Cardiac muscle cell (in vitro differentiated cells and primary cell): ENCODE measurements around the gene TNRC6C. TPM values are rescaled to one million over a fixed set of nuclear protein-coding genes. Genes with fewer than 3 reads are reported as not detected.
A peak's percentile ranks its signal among the peaks of the same experiment; 100 is the strongest.

Experiments
- DNase-seq, 2 donors: peaks; one replicate each; pipeline versions ENCODE4 v3.0.0 to v3.0.0-alpha.2; 2010 to 2017; ENCODE audit warnings: low read depth in 1 of 2, low spot score in 1 of 2
- H3K27ac ChIP-seq: fragments of 200-600 bp; sonication (generic); 2 replicates; pipeline ENCODE4 v1.5.1; 2016
- H3K27me3 ChIP-seq: fragments of 200-600 bp; sonication (generic); 2 replicates; pipeline ENCODE4 v1.6.0; 2016; ENCODE audit warnings: control low read depth
- H3K36me3 ChIP-seq: fragments of 200-600 bp; sonication (generic); 2 replicates; pipeline ENCODE4 v1.5.1; 2016; ENCODE audit warnings: control low read depth
- H3K4me1 ChIP-seq: fragments of 200-600 bp; sonication (generic); 2 replicates; pipeline ENCODE4 v1.8.1; 2017; ENCODE audit warnings: low read depth, mild to moderate bottlenecking, mixed run types
- H3K4me3 ChIP-seq: fragments of 200-600 bp; sonication (generic); 2 replicates; pipeline ENCODE4 v1.5.1; 2016; ENCODE audit warnings: mild to moderate bottlenecking
- H3K9me3 ChIP-seq: fragments of 200-600 bp; sonication (generic); 2 replicates; pipeline ENCODE4 v1.5.1; 2017; ENCODE audit warnings: low read depth, mild to moderate bottlenecking, control low read depth
- polyA plus RNA-seq: library from polyadenylated mRNA; unstranded; fragments of >200 nt; fragmentation: Nextera tagmentation; extraction: Ambion mirVana; gene quantifications from 2 replicates; pipeline ENCODE4 v1.2.1, GENCODE V29; 2016
- total RNA-seq: library from RNA; depleted of rRNA; stranded (reverse); fragments of >200 nt; gene quantifications from 2 replicates; pipeline ENCODE4 v1.2.3, GENCODE V29; 2016
- TF ChIP-seq, protein P1 (sequence below): IDR thresholded peaks from 2 replicates; pipeline ENCODE4 v1.5.1; 2012; ENCODE audit warnings: low read depth, mild to moderate bottlenecking, low read length

The TNRC6C gene
- total and polyA plus RNA-seq, 2 experiments from 2014 or later = 6.5 to 13.3 TPM

DNA sequence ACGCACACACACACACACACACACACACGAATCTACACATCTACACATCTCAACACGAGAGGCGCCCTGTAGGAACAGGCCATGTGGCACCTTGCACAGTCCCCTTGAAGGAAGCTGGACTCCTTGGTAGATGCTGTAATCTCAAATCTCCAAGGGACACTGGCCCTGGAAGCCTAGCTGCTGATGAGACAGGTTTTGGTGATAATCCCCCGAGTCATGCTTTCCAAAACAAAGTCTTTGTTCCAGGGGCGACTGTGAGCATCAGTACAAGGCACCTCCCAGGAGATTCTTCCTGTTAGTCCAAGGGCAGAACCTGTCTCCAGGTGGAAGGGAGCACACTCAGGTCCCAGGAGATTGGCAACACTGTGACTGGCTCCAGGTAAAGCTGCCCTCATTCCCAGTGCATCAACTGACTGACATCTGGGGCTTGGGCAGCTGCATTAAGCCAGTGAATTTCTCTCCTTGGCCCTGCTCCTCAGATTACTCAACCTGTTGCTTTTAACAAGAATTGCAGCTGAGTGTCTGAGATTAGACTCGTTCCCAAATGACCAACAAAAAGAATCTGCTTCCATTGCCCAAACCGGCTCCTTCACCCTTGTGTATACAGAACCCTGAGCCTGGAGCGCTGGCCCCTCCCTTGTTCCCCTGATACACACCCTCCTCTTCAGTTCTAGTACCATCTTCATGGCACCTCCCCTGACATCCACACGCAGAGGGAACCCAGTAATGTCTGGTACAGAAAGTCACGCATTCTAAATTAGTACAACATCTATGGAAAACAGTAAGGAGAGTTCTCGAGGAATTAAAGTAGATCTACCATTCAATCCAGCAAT is 13.9 kb upstream of the TNRC6C start:
- TF ChIP-seq, protein P1, sequence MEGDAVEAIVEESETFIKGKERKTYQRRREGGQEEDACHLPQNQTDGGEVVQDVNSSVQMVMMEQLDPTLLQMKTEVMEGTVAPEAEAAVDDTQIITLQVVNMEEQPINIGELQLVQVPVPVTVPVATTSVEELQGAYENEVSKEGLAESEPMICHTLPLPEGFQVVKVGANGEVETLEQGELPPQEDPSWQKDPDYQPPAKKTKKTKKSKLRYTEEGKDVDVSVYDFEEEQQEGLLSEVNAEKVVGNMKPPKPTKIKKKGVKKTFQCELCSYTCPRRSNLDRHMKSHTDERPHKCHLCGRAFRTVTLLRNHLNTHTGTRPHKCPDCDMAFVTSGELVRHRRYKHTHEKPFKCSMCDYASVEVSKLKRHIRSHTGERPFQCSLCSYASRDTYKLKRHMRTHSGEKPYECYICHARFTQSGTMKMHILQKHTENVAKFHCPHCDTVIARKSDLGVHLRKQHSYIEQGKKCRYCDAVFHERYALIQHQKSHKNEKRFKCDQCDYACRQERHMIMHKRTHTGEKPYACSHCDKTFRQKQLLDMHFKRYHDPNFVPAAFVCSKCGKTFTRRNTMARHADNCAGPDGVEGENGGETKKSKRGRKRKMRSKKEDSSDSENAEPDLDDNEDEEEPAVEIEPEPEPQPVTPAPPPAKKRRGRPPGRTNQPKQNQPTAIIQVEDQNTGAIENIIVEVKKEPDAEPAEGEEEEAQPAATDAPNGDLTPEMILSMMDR = no peak
- Histone ChIP-seq H3K9me3 (no peaks in the 10 kb centered on the region), H3K36me3 (no peaks in the 10 kb centered on the region), H3K27ac (no peak overlapping the region), H3K4me1 (no peaks in the 10 kb centered on the region), H3K4me3 (no peak overlapping the region), H3K27me3 (no peaks in the 10 kb centered on the region)
- no peak for DNase-seq

DNA sequence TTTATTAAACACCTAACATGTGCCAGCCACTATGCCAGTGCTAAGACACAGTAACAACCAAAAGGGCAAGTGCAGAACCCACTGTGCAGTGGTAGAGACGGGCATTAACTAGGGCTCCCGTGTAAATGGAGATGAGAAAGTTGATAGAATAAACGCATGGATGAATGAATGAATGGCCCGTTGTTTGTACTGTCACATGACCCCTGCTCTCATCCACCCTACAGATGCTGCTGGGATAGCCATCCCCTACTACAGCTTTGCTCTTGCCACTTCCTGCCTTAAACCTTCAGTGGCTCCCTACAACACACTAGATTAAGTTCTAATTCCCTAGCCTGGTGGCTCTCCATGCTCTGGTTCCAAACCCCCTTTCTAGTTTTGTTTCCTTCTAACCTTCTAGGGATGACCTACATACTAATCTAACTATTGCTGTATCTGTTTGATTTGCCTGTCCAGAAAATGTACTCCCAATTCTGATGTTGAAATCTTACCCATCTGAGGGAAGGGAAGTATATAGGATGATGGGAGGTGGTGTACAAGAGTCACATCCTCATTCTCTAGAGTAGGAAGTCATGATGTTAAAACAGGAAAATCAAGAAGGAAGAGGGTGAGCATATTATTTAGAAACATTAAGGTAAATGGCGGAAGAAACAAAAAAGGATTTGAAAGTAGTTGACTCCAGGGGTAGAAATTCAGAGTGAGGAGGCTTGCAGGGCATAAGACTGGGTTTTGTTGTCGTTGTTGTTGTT is 11.4 kb upstream of the TNRC6C start:
- H3K4me3 ChIP-seq = no peak overlapping the region
- H3K27me3 ChIP-seq = peaks cover 11% of the 10 kb centered on the region
- H3K36me3 ChIP-seq = no peaks in the 10 kb centered on the region
- no peak overlapping the region for H3K27ac ChIP-seq
- TF ChIP-seq, protein P1 = no peak
- no peaks in the 10 kb centered on the region for H3K9me3 ChIP-seq
- H3K4me1 ChIP-seq = no peaks in the 10 kb centered on the region
- DNase-seq = no peak

DNA sequence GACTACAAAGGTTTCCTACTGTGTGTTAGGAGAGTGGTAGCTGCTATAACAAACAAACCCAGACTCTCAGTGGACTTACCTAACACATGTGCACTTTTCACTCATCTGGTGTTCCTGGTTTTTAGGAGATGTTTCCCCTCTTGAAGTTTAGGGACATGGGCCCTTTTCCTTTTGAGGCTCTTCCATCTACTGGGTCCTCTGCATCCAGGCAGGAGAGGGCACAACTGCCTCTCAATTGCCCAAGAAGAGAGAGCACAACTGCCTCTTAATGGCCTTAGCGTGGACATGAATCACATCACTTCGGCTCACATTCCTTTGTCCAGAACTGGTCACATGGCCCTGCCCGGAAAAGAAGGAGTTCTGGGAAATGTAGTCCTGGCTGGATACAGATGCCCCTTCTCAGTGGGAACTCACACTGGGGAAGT is 9.8 kb upstream of the TNRC6C start:
- H3K4me3 ChIP-seq = no peak overlapping the region
- peaks cover 27% of the 10 kb centered on the region for H3K27me3 ChIP-seq
- no peaks in the 10 kb centered on the region for H3K4me1 ChIP-seq
- no peaks in the 10 kb centered on the region for H3K9me3 ChIP-seq
- no peak overlapping the region for H3K27ac ChIP-seq
- no peaks in the 10 kb centered on the region for H3K36me3 ChIP-seq
- peak; percentile 58 to 62 for DNase-seq
- TF ChIP-seq, protein P1 = no peak

DNA sequence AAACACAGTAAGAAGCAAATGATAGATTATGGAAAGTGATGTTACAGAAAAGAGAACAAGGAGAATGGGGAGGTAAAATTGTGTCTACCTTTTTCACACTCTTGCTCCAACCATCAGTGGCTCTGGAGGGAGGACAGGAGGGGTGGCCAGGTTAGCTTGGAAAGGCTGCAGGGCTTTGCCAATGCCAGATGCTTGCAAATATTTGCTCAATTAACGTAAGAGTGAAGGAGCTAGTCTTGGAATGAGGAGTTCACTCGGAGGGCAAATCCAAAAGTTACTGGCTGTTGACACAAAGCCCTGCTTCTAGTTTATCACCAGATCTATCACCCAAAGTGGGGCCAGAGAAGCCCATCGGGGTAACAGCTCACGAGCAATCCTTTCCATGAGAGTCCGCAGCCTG is 7.4 kb upstream of the TNRC6C start:
- Histone ChIP-seq H3K36me3 (no peaks in the 10 kb centered on the region), H3K4me1 (no peaks in the 10 kb centered on the region), H3K27ac (no peak overlapping the region), H3K4me3 (no peak overlapping the region), H3K9me3 (no peaks in the 10 kb centered on the region), H3K27me3 (peaks cover 48% of the 10 kb centered on the region)
- TF ChIP-seq, protein P1 = no peak
- DNase-seq = no peak

DNA sequence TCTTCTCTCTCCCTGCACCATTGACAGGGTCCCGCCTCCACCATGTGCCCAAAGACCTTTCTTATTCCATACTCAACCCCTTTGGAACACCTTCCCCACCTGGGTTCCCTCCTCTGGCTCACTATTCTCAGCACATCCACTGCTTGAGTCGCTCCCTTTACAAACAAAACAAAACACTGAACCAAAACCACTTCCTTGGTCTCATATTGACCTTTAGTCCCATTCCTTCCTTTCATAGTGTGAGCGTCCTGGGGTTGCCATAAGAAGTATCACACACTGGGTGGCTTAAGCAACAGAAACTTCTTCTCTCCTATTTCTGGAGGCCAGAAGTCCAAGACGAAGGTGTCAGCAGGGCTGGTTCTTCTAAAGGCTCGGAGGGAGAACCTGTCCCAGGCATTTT is 6.1 kb upstream of the TNRC6C start:
- peaks cover 60% of the 10 kb centered on the region for H3K27me3 ChIP-seq

More for the DNA sequence above, 6.1 kb upstream of the TNRC6C start:
- Histone ChIP-seq H3K27ac (no peak overlapping the region), H3K9me3 (no peaks in the 10 kb centered on the region), H3K36me3 (no peaks in the 10 kb centered on the region), H3K4me3 (no peak overlapping the region), H3K4me1 (no peaks in the 10 kb centered on the region)
- DNase-seq = no peak
- TF ChIP-seq, protein P1 = no peak
